ENCODE results near the gene ANKS1A.

The ANKS1A gene

DNA sequence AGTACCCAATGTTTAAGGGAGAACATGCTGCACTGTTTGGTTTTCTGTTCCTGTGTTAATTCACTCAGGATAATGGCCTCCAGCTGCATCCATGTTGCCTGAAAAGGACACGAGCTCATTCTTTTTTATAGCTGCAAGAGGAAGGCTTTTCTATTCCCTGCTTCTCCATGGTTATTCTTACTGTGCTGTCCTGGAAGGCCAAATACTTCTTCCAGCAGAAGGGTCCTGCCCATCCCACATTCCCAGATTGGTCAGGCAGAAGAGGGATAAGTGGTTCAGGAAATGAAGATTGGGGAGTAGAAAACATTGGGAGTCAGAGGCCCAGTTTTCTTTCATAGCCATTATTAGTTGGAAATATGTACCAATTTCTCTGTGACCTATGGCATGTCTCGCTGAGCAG lies 129.7 kb downstream of the ANKS1A start:
- no peak for DNase-seq

DNA sequence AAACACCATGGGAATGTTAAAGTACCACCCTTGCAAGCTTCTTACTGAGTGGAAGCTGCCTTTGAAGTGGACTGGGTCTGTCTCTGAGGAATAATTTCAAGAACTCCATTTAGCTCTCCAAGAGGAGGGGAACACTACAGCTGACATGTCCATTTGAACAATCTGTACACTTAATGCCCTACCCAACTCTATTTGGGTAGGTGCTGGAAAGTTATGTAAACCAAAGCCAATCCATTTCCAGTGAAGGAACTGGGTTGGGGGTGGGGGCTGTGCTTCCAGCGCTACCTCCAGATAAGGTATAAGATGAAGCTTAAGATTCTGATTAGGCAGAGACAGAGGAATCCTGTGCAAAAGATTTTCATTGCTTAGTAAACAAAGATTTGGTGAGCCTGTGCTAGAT lies 130.1 kb downstream of the ANKS1A start:
- no peak for DNase-seq

DNA sequence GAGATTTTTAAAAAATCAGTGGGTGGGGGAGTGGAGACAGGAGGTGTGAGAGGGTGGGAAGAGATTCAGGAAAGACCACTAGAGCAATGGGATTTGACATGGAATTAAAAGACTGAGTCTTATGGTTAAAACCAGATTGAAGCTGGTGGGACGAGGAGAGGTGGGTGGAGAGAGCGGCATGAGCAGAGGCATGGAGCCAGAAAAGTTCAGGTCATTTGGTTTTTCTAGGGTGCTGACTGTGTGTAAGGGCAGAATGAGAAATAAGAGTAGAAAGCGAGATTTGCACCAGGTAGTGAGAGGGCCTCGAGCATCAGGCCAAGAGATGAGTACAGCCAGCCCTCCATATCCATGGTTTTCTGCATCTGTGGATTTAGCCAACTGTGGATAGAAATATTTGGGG lies 130.8 kb downstream of the ANKS1A start:
- DNase-seq: no peak

DNA sequence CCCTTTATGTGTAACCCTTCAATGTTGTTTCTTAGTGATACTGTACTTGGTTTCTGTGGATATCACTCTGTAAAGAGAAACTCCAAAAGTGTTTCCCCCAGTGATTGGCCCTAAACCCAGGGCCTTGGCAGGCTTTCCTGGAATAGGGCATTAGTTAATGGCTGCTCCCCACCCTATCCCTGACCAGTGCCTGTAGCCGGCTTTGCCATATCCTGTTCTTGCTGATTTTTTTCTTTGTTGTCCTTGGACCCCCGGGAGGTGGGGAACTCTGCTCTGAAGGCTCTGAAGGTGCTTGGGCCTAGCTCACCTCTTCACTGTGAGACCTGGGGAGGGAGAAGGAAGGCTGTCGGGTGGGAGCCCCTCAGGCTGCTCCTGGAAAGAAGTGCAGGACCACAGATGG lies 131.9 kb downstream of the ANKS1A start:
- peak in 1 of 56 donors; percentile 6 for DNase-seq

DNA sequence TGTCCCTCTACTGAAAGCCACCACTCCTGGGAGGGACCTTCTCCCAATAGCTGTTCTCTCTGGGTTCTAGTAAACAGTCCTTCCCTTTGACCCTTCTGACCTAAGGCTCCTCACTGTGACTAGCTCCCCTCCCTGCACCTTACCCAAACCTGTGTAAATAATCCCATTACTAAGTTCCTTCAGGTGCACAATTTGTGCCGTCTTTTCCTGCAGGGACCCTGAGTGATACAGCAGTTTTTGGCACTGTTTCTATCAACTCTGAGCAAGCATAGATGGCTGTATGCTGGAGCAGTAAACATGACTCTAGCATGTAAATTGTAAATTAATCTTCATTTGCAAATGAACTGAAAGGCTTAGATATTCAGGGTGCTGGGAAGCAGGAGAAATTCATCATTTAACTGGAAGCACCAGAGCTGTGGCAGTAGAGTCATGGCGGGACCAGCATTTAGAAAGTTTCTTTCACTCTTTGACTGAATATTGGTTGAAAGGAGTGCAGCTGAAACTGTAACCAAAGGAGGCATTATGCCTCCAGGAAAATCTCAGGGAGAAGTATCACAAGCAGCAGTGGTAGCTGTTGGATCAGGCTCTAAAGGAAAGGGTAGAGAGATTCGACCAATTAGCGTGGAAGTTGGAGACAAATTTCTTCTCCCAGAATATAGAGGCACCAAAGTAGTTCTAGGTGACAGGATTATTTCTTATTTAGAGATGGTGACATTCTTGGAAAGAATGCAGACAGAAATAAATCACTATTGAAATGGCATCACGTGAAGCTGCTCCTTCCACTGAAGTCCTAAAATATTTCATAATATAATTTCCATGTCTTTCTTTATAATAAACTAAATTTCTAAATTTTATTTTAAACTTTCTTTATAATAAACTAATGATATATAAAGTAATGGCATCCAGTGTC lies 134.3 kb downstream of the ANKS1A start:
- no peak for DNase-seq

DNA sequence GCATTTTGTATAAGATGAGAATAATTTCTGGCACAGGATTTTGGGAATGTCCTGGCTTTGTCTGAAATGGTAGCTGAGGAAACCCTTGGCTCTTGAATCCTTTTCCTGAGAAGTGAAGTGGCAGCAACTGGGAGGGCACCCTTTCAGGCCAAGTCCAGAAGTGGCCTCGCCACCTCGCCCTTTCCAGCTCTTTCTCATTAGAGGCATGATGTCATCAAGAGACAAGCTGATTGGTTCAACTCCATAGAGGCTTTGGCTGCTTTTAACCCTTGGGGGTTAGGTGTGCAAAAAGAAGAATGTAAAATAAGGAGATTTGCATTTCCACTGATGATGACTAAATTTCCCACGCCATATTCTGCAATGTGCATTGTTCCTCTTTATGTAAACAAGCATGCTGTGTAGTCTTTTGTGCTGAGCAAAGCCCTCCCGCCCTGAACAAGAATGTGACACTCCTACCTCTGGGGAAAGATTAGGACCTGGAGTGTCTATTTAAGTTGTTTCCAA lies 135.5 kb downstream of the ANKS1A start:
- DNase-seq: peak in 30 of 56 donors; percentile 11 to 78 (median 40)

DNA sequence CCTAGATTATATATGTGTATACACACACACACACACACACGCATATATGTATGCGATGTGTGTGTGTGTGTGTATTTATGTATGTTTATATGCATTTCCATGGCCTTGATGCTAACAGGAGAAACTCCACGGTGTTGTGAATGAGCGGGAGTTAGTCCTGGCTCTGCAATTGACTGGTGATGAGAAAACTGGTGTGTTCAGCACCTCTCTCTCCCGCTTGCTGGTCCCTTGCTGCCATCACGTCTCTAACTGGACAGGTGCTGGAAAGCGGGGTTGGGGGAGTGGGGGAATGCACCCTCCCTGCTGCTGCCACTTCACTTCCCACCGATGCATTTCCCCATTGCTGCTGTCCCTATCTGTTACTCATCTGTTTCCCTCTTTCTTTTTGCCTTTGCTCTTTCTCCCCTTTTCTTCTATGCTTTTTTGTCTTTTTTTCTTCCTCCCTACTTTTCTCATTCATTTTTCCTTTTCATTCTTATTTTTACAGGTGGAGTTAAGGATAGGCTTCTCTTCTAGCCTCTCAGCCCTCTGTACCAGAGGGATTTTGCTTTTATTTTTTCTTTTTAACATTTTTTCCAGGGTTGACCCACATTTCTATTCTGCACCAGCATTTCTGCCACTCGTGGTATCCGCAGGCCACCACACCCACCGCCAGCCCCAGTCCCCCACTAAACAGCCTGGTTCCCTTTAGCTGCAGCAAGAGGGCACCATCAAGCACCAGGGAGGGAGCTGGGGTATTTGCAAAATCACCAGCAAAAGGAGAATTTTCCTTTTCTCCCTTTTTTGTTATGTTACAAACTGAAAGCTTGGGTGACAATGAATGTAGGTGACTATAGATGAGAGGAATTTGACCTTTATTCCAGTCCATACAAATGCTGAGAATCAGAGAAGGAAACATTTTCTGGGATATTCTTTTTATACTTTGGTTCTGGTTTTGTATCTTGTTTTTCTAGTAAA lies 136.5 kb downstream of the ANKS1A start:
- DNase-seq: peak in 6 of 56 donors; percentile 10 to 30 (median 24)

DNA sequence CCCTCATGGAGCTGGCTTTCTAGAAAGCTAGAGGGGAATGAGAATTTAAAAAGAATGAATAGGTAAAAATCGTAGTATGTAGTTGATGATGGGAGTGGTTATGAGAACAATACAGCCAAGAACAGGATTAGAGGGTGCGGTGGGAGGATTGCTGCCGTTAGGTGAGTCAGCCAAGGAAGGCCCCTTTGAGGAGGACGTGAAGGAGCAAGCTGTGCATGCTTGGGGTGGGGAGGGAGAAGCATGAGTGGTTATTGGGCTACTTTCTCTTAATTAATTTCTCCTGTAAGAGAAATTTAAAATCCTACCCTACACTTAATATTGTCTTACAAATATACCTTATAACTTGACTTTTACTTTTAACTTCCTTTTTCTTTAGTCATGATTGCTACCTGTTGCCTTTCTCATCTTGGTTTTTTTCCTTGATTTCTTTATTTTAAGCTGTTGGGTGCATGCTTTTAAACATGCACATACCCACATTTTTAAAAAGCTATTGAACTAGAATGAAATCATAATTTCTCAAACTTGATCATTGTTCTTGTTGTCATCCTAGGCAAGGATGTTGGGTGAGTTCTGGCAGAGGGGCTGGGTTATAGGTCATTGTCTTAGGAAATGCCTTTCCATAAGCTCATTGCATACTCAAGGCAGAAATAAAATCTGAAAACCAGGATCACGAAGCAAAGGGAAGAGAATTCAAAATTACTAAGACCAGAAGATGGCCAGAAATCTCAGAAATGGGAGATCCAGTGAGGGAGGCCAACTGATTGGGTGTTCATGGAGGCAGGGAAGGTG lies 137.6 kb downstream of the ANKS1A start:
- DNase-seq: no peak

DNA sequence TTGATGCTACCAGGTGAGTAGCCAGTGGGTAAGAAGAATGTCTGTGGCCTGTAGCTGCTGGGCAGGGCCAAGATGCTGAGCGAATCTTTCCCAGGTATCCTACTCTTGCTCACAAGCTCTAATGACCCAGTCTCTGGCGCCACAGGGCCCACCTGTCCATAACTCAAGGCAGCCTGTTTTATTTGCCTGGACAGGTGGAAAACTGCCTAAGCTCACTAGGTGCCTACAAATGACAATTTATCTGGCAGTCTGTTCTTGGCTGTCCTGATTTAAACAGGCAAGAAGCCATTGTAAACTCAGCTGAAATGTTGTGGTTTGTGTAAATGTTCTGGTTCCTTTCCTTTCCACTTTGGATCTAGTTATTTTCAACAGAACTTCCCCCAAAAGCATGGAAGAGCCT lies 138.8 kb downstream of the ANKS1A start:
- no peak for DNase-seq

DNA sequence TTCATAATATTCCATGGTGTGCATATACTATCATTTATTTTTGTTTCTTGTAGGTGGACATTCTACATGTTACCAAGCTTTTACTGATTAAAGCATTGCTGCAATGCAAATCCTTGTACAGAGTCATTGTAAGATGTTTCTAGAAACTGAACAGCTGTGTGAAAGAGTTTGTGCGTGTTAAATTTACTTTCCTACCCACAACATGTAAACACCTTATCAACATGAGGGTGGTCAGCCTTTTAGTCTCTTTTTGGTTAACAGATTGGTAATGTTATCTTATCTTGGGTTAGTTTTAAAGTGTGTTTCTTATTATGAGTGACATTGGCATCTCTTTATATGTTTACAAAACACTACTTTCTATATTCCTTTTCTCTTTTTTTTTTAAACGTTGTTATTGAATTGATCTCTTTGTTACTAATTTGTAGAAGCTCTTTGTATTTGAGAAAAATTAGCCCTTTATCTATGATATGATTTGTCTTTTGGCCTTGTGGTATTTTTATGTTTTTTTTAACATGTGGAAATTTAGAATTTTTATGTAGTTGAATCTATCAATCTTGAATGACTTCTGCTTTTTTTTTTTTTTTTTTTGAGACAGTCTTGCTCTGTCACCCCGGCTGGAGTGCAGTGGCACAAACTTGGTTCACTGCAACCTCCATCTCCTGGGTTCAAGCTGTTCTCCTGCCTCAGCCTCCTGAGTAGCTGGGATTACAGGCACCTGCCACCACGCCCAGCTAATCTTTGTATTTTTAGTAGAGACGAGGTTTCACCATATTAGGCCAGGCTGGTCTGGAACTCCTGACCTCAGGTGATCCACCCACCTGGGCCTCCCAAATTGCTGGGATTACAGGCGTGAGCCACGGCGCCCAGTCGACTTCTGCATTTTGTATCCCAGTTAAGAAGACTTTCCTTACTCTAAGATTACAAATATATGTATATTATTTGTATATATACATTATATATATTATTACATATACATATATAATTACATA lies 140.0 kb downstream of the ANKS1A start:
- DNase-seq: no peak

DNA sequence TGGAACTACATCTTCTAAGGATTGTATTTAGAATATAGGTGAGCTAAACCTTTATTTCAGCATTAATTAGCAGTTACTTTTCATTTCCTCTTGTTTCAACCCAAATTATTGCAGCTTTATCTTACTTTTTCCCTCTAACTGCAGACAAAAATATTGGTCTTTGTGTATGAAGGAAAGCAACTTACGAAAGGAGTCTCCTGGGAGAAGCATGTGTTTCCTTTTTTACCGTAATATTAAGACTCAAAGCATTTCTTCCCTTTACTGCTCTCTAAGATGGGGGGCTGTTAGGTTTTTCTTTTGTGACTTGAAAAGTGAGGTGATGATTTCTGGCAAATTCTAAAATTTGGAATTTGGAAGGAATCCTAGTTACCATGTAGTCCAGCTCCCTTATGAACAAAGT lies 141.0 kb downstream of the ANKS1A start:
- no peak for DNase-seq

DNA sequence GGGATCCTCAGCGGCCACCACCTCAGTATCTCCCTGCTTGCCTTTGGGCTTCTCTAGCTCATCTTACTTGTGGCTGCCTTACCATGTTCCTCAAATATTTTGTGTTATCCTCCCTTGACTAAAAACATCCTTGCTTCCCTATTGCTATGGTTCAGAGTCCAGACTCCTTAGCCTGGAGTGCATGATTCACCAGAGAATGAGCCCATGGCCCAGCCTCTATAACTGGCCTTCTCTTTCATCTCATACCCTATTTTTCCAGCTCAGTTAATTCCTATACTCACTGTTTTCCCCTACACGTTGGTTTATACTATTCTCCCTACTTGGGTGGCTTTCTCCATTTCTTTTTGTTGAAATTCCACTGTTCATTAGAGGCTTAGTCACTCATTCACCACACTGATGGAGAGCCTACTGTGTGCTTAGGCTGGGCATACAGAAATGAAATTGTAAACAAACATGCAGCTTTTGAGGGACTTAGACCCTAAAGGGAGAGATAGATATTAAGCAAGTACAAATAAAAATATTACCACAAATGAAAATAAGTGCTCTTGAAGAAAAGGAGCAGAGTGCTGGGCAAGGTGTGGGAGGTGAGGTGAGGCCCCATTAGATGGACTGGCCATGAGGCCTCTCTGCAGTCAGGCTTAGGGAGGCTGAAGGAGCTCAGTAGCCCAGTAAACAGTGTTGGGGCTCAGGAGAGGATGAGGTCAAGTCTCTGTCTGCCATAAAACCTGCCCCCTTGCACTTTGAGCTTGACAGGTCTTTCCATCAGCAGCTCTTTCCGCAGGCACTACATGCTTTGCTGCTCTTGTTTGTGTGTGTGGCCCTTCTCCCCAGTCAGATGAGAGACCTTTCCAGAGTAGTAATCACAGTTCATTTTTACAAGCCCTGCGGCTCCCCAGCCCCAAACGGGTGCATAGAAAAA lies 142.8 kb downstream of the ANKS1A start:
- no peak for DNase-seq

DNA sequence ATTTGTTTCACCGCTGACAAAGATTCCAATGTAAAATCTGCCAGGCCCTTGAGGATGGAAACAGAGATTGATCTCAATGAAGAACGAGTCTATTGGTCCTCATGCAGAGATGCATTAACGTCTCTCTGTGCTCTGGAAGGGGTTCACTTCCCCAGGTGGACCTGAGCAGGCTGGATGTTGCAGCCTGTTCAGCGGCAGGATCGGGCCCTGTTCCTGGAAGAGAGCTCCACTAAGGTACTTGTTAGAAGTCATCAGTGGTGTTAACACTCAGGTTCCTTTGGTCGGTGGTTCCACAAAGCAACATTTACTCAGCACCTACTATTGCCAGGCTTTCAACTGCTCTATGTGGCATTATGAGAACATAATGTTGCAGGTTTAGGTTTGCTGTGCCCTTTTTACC lies 144.6 kb downstream of the ANKS1A start:
- DNase-seq: no peak

DNA sequence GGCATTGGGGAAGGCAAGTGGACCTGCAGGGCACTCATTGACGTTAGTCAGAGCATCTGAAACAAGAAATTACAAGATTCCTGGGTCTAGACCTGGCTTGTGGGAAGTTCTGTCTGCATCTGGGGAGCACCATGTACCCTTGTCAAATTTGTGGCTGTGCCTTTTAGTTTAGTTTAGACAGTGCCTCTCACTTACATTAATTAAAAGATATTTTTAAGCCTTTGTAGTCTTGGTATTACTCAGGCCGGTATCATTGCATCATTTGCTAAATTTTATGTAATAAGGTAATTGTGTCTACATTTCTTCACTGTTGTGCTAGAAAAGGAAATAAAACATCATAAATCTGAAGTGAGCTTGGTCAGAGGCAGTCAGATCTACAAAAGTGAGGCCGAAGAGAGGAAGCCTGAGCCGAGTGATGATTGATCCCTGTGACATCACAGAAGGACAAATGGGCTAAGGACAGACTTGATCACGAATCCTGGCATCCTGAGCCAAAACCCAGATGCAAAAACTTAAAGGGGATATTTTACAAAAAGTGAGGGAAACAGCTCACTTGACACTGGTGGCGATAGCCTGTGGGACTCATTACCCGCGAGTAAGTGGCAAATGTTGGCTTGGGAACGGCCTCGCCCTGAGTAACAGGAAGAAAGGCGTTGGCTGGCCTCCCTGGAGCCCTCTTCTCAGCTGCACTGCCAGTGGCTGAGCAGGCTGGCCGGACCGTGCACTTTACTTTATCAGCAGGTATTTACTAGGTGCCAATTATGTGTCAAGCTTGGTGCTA lies 145.5 kb downstream of the ANKS1A start:
- peak in 1 of 56 donors; percentile 10 for DNase-seq

DNA sequence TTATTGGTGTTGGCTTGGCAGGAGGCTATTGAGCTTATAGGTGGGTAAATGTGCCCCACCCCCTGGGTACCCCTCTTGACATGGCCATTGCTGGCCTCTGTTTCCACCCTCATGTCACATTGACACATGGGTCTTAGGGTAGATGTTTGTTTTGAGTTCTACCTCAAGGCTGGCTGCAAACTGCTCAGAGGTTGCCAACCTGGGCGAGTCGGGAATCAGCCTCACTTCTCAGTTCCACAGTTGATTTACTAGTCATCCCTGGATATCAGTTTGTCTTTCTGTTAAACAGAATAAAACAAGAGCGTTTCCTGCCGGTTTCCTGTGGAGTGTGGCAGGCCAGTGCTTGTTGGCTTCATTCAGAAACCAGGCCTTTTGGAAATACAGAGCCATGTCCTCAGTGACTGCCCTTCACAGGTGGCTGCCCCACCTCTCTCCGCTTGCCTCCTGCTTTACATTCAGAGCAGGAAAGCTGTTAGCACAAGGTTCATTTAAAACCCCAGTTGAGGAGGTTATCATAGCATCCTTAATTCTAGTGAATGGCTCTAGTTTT lies 146.5 kb downstream of the ANKS1A start:
- DNase-seq: no peak

DNA sequence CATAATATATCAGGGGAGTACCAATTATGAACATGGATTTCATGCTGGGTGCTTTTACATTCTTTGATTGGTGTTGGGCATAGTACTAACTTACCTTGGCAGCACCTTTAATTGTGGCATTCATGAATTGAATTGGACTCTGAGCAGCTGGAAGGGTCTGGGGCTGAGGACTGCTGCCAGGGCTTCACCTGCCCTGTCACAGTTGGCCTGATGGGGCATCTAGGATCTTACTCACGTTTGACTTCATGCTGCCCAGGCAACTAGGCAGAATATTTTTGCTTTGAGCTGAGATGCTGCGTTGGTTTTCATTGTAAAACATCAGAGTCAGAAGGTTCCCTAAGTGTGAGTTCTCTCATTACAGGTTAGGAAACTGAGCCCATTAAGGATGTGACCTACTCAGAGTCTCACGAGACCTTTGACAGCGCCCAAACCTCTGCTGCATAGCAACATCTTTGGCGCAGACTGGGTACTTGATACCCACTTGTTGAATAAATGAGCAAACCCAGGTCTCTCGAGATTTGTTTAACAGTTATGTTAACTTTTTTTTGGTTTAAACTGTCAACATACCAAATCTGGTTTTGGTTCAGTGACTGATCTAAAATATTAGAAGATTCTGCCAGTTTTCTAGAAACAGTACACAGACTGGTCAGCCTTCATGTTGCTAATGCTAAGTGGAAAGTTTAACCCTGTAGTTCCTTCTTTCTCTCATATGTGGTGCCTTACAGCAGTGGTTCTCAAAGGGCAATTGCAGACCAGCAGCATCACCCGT lies 147.2 kb downstream of the ANKS1A start:
- no peak for DNase-seq
